Measurements from ENCODE around the gene XBP1. TPM values are rescaled to one million over a fixed set of nuclear protein-coding genes. Genes with fewer than 3 reads are reported as not detected.

XBP1 gene
- total and polyA plus RNA-seq, 2 of the 13 experiments (the other 11 are each of a cell fraction or from before 2014, with no cell fraction given), result 416 to 427 TPM

GRCh38 chr22:28810821-28811491 is 10.6 kb upstream of the XBP1 start (continued):
- TF ChIP-seq ZNF496 (CRISPR knock-in tag; IDR thresholded peaks at IDR 0.05; ENCODE audit: insufficient replicate concordance), result no peak
- no peak; the same call in 1 of the 2 replicates for TF ChIP-seq ZFP1 (CRISPR knock-in tag; IDR thresholded peaks at IDR 0.05)
- no peak for TF ChIP-seq NFATC3 (CRISPR knock-in tag; IDR thresholded peaks at IDR 0.05)
- no peak for TF ChIP-seq ZNF569 (CRISPR knock-in tag; IDR thresholded peaks at IDR 0.05; ENCODE audit: borderline replicate concordance)
- no peak for TF ChIP-seq SRSF4 (IDR thresholded peaks at IDR 0.05; ENCODE audit: low read depth, low read length, poor library complexity, severe bottlenecking)
- TF ChIP-seq BRF2 (CRISPR knock-in tag; IDR thresholded peaks at IDR 0.05), result no peak
- TF ChIP-seq TBX2 (CRISPR knock-in tag; IDR thresholded peaks at IDR 0.05; ENCODE audit: borderline replicate concordance), result no peak
- no peak for TF ChIP-seq ETV6 (CRISPR knock-in tag; conservative IDR thresholded peaks at IDR 0.05)
- TF ChIP-seq ZBTB49 (CRISPR knock-in tag; IDR thresholded peaks at IDR 0.05; ENCODE audit: borderline replicate concordance), result no peak
- peak; percentile 98 for TF ChIP-seq ZNF775 (CRISPR knock-in tag; IDR thresholded peaks at IDR 0.05; ENCODE audit: borderline replicate concordance)
- TF ChIP-seq GABPB1 (CRISPR knock-in tag; IDR thresholded peaks at IDR 0.05), result no peak; the same call in none of the 2 replicates
- TF ChIP-seq AHDC1 (CRISPR knock-in tag; IDR thresholded peaks at IDR 0.05; ENCODE audit: borderline replicate concordance), result peak; percentile 79; the same call in 1 of the 2 replicates
- no peak for TF ChIP-seq TRAFD1 (CRISPR knock-in tag; IDR thresholded peaks at IDR 0.05; ENCODE audit: borderline replicate concordance)
- TF ChIP-seq DBP (CRISPR knock-in tag; IDR thresholded peaks at IDR 0.05; ENCODE audit: not compliant biosample characterization), result no peak
- no peak for TF ChIP-seq ZNF101 (CRISPR knock-in tag; IDR thresholded peaks at IDR 0.05; ENCODE audit: borderline replicate concordance, low read depth)
- TF ChIP-seq HIVEP1 (CRISPR knock-in tag; IDR thresholded peaks at IDR 0.05), result no peak
- TF ChIP-seq ZNF207 (IDR thresholded peaks at IDR 0.05; ENCODE audit: borderline replicate concordance), result no peak

Measured in HepG2 (cell line).